Measurements from ENCODE around the gene RBM19. TPM values are rescaled to one million over a fixed set of nuclear protein-coding genes. Genes with fewer than 3 reads are reported as not detected.
A peak's percentile ranks its signal among the peaks of the same experiment; 100 is the strongest.

RBM19 gene
- total and polyA plus RNA-seq, 11 donors: 12.7 to 27.1 (median 17.4) TPM

- ATAC-seq (no peak), DNase-seq (peak in 2 of 5 donors; percentile 2 to 10)
- no peaks in the 10 kb centered on the region for H3K27me3 ChIP-seq
- peaks cover 0 to 3% (median 0%) of the 10 kb centered on the region in 9 donors for H3K36me3 ChIP-seq
- H3K4me3 ChIP-seq: no peak overlapping the region
- H3K4me1 ChIP-seq: peaks cover 0 to 5% (median 0%) of the 10 kb centered on the region in 12 donors
- H3K27ac ChIP-seq: no peak overlapping the region
- 71 to 100% (median 94%) methylated on average over 1 of the region's 1 CpG for WGBS, 4 donors
- no peaks in the 10 kb centered on the region for H3K9me3 ChIP-seq
- TF ChIP-seq CTCF (IDR thresholded peaks at IDR 0.05): no peak
- no peak for TF ChIP-seq POLR2A (IDR thresholded peaks at IDR 0.05)
- intact Hi-C loops (cut with DNase I): no loop called here
Measured at GRCh38 chr12:113866496-113866895, 99.6 kb downstream of the RBM19 start.

- Histone ChIP-seq H3K27me3 (no peaks in the 10 kb centered on the region), H3K4me3 (no peak overlapping the region), H3K27ac (no peak overlapping the region), H3K9me3 (no peaks in the 10 kb centered on the region), H3K36me3 (peaks cover 0 to 8% (median 3%) of the 10 kb centered on the region in 9 donors), H3K4me1 (peaks cover 0 to 5% (median 0%) of the 10 kb centered on the region in 12 donors)
- TF ChIP-seq CTCF (IDR thresholded peaks at IDR 0.05): no peak
- TF ChIP-seq POLR2A (IDR thresholded peaks at IDR 0.05): no peak
- WGBS, 4 donors: 67 to 85% (median 79%) methylated on average over 2 of the region's 2 CpGs
- ATAC-seq: no peak
- intact Hi-C loops (cut with DNase I): no loop called here
- peak in 1 of 5 donors; percentile 28 for DNase-seq
Measured at GRCh38 chr12:113863455-113863845, 102.7 kb downstream of the RBM19 start.

- H3K4me3 ChIP-seq: no peak overlapping the region
- H3K4me1 ChIP-seq: peaks cover 0 to 5% (median 0%) of the 10 kb centered on the region in 12 donors
- intact Hi-C loops (cut with DNase I): no loop called here
- ATAC-seq: no peak
- no peaks in the 10 kb centered on the region for H3K27me3 ChIP-seq
- 68 to 76% (median 74%) methylated on average over 18 of the region's 18 CpGs for WGBS, 4 donors
- H3K9me3 ChIP-seq: no peaks in the 10 kb centered on the region
- no peak overlapping the region for H3K27ac ChIP-seq
- peaks cover 0 to 14% (median 9%) of the 10 kb centered on the region in 9 donors for H3K36me3 ChIP-seq
- no peak for TF ChIP-seq CTCF (IDR thresholded peaks at IDR 0.05)
- TF ChIP-seq POLR2A (IDR thresholded peaks at IDR 0.05): no peak
- DNase-seq: peak in 1 of 5 donors; percentile 19
Measured at GRCh38 chr12:113862590-113863454, 103.3 kb downstream of the RBM19 start.

- Histone ChIP-seq H3K36me3 (peaks cover 0 to 24% (median 16%) of the 10 kb centered on the region in 9 donors), H3K27ac (no peak overlapping the region), H3K4me3 (no peak overlapping the region), H3K27me3 (no peaks in the 10 kb centered on the region), H3K4me1 (peaks cover 0 to 5% (median 0%) of the 10 kb centered on the region in 12 donors), H3K9me3 (no peaks in the 10 kb centered on the region)
- WGBS, 4 donors: 91 to 94% (median 92%) methylated on average over 9 of the region's 9 CpGs
- TF ChIP-seq CTCF (IDR thresholded peaks at IDR 0.05) (no peak), POLR2A (IDR thresholded peaks at IDR 0.05) (no peak)
- ATAC-seq (no peak), DNase-seq (peak in 1 of 5 donors; percentile 2)
- intact Hi-C loops (cut with DNase I): no loop called here
Measured at GRCh38 chr12:113861708-113862312, 104.3 kb downstream of the RBM19 start.

Measured in heart left ventricle (tissue), 16 donors.